ENCODE data around the gene BRCC3. TPM values are rescaled to one million over a fixed set of nuclear protein-coding genes. Genes with fewer than 3 reads are reported as not detected.

BRCC3 gene
- total RNA-seq, 4 donors from 2014 or later, result 8.8 to 16.2 (median 10.4) TPM

DNA sequence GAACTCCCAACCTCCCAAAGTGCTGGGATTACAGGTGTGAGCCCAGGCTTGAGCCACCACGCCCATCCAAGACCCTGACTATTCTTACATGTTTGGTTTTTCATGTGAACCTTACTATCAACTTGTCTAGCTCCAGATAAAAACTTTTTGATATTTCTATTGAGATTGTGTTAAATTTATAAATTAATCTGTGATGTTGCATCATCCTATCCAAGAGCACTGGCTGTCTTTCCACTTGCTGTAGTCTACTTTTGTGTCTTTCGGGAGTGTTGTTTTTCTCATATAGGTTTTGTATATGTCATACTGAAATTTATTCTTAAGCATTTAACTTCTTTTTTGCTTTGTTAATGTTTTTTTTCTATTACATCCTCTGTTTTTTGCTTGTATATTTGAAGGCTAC lies 34.6 kb downstream of the BRCC3 start:
- Histone ChIP-seq H3K36me3 (no peaks in the 10 kb centered on the region), H3K4me3 (no peak overlapping the region), H3K4me1 (no peaks in the 10 kb centered on the region), H3K9me3 (no peaks in the 10 kb centered on the region), H3K27ac (no peak overlapping the region), H3K27me3 (no peaks in the 10 kb centered on the region)
- DNase-seq (ENCODE audit: low spot score in 2 of 2), result no peak
- TF ChIP-seq EP300 (IDR thresholded peaks at IDR 0.05), result no peak
- 88% methylated on average over 2 of the region's 2 CpGs for WGBS

DNA sequence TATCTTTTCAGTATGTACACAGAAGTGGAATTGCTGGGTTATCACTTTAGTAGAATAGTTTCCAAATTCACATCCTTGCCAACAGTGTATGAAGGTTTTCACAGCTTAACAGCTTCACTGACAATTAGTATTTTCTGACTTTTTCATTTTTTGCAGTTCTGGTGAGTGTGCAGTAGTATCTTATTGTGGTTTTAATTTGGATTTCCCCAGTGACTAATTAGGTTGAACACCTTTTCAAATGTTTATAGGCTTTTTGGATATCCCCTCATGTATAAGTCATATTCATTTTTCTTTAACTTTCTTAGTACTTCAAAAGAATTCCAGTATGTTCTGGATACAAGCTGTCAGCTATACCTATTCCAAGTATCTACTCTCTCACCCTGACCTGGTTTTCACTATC lies 37.1 kb downstream of the BRCC3 start:
- no peak for DNase-seq (ENCODE audit: low spot score in 2 of 2)
- Histone ChIP-seq H3K27ac (no peak overlapping the region), H3K4me3 (no peak overlapping the region), H3K36me3 (no peaks in the 10 kb centered on the region), H3K4me1 (no peaks in the 10 kb centered on the region), H3K27me3 (no peaks in the 10 kb centered on the region), H3K9me3 (no peaks in the 10 kb centered on the region)
- no peak for TF ChIP-seq EP300 (IDR thresholded peaks at IDR 0.05)
- no peak for TF ChIP-seq POLR2A (IDR thresholded peaks at IDR 0.05)
- no peak for TF ChIP-seq POLR2AphosphoS5 (IDR thresholded peaks at IDR 0.05)
- TF ChIP-seq, protein P1, sequence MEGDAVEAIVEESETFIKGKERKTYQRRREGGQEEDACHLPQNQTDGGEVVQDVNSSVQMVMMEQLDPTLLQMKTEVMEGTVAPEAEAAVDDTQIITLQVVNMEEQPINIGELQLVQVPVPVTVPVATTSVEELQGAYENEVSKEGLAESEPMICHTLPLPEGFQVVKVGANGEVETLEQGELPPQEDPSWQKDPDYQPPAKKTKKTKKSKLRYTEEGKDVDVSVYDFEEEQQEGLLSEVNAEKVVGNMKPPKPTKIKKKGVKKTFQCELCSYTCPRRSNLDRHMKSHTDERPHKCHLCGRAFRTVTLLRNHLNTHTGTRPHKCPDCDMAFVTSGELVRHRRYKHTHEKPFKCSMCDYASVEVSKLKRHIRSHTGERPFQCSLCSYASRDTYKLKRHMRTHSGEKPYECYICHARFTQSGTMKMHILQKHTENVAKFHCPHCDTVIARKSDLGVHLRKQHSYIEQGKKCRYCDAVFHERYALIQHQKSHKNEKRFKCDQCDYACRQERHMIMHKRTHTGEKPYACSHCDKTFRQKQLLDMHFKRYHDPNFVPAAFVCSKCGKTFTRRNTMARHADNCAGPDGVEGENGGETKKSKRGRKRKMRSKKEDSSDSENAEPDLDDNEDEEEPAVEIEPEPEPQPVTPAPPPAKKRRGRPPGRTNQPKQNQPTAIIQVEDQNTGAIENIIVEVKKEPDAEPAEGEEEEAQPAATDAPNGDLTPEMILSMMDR (IDR thresholded peaks at IDR 0.05), result no peak

DNA sequence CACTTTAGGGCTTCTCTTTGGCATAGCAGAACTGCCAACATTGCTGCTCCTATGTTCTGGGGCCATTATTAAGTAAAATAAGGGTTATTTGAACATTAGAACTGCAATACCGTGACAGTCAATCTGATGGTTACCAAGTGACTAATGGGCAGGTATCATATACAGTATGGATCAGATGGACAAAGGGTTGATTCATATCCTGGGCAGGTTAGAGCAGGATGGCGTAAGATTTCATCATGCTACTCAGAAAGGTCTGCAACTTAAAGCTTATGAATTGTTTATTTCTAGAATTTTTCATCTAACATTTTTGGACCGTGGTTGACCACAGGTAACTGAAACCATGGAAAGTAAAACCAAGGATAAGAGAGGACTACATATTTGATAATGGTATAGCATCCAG lies 40.9 kb downstream of the BRCC3 start:
- H3K27me3 ChIP-seq, result no peaks in the 10 kb centered on the region
- no peak overlapping the region for H3K4me3 ChIP-seq
- DNase-seq (ENCODE audit: low spot score in 2 of 2), result no peak
- TF ChIP-seq, protein P1 (IDR thresholded peaks at IDR 0.05), result no peak
- no peak for TF ChIP-seq POLR2AphosphoS5 (IDR thresholded peaks at IDR 0.05)
- TF ChIP-seq EP300 (IDR thresholded peaks at IDR 0.05), result no peak
- no peak for TF ChIP-seq POLR2A (IDR thresholded peaks at IDR 0.05)
- H3K27ac ChIP-seq, result no peak overlapping the region
- H3K9me3 ChIP-seq, result no peaks in the 10 kb centered on the region
- peaks cover 6% of the 10 kb centered on the region for H3K36me3 ChIP-seq
- H3K4me1 ChIP-seq, result no peaks in the 10 kb centered on the region
- 83% methylated on average over 3 of the region's 3 CpGs for WGBS

DNA sequence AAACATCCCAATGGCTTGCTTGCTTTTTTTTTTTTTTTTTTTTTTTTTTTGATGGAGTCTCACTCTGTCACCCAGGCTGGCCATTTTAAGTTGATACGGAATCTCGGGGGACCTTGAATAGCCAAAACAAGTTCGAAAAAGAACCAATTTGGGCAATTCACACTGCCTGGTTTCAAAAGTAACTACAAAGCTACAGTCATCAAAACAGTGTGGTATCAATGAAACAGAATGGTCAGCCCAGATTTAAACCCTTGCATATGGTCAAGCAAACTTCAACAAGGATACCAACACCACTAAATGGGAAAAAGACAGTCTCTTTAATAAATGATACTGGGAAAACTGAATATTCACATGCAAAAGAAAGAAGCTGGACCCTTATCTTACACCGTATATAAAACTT lies 41.8 kb downstream of the BRCC3 start:
- no peaks in the 10 kb centered on the region for H3K9me3 ChIP-seq
- no peak overlapping the region for H3K4me3 ChIP-seq
- no peak for DNase-seq (ENCODE audit: low spot score in 2 of 2)
- peaks cover 6% of the 10 kb centered on the region for H3K36me3 ChIP-seq
- TF ChIP-seq POLR2A (IDR thresholded peaks at IDR 0.05) (no peak), EP300 (IDR thresholded peaks at IDR 0.05) (no peak), POLR2AphosphoS5 (IDR thresholded peaks at IDR 0.05) (no peak)
- TF ChIP-seq, protein P1 (IDR thresholded peaks at IDR 0.05), result no peak
- no peak overlapping the region for H3K27ac ChIP-seq
- no peaks in the 10 kb centered on the region for H3K4me1 ChIP-seq
- WGBS, result 89% methylated on average over 4 of the region's 4 CpGs
- no peaks in the 10 kb centered on the region for H3K27me3 ChIP-seq

DNA sequence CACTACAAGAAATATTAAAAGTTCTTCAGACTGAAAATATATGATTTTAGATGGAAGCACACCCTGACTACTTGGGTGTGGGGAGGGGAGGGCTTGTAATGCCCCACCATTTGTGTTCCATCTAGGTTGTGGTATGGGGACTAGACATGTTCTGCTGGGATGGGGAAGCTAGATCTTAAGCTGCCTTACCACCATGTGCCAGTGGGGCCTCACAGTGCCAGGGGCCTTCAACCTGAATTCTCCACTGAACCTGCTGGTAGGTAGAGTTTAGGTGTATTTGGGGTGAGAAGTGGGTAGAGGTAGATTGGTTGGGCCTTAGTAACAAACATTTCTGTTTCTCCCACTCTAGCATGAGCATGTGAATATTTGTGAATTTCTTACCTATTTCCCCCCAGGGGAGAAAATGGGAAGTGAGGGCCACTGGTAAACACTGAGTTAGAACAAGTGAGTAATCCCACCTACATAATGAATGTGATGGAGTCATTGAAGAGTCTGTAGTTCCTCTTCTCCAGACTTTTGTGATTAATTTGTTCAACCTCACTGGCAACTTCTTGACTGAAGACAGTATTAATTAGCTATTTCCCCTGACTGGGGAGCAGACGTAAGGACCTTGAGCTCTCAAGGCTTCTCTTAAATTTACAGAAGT lies 44.0 kb downstream of the BRCC3 start:
- Histone ChIP-seq H3K9me3 (no peaks in the 10 kb centered on the region), H3K36me3 (peaks cover 21% of the 10 kb centered on the region), H3K4me1 (no peaks in the 10 kb centered on the region), H3K4me3 (no peak overlapping the region), H3K27me3 (no peaks in the 10 kb centered on the region), H3K27ac (no peak overlapping the region)
- WGBS, result 76% methylated on average over 1 of the region's 1 CpG
- TF ChIP-seq POLR2A (IDR thresholded peaks at IDR 0.05) (no peak), POLR2AphosphoS5 (IDR thresholded peaks at IDR 0.05) (no peak), EP300 (IDR thresholded peaks at IDR 0.05) (no peak)
- TF ChIP-seq, protein P1 (IDR thresholded peaks at IDR 0.05), result no peak
- no peak for DNase-seq (ENCODE audit: low spot score in 2 of 2)

- WGBS, result 58% methylated on average over 1 of the region's 1 CpG
- TF ChIP-seq POLR2A (IDR thresholded peaks at IDR 0.05) (no peak), EP300 (IDR thresholded peaks at IDR 0.05) (no peak), POLR2AphosphoS5 (IDR thresholded peaks at IDR 0.05) (no peak)
- TF ChIP-seq, protein P1 (IDR thresholded peaks at IDR 0.05), result no peak
These were observed 56.2 kb downstream of the BRCC3 start for GRCh38 chrX:155127465-155127864.

More at GRCh38 chrX:155127465-155127864, 56.2 kb downstream of the BRCC3 start:
- H3K27me3 ChIP-seq, result no peaks in the 10 kb centered on the region
- no peaks in the 10 kb centered on the region for H3K4me1 ChIP-seq
- H3K9me3 ChIP-seq, result no peaks in the 10 kb centered on the region
- no peak for DNase-seq (ENCODE audit: low spot score in 2 of 2)
- H3K4me3 ChIP-seq, result no peak overlapping the region
- H3K36me3 ChIP-seq, result peaks cover 4% of the 10 kb centered on the region
- no peak overlapping the region for H3K27ac ChIP-seq

All from suprapubic skin (tissue), 4 donors.